Measurements from ENCODE around the gene DRGX.

DNA sequence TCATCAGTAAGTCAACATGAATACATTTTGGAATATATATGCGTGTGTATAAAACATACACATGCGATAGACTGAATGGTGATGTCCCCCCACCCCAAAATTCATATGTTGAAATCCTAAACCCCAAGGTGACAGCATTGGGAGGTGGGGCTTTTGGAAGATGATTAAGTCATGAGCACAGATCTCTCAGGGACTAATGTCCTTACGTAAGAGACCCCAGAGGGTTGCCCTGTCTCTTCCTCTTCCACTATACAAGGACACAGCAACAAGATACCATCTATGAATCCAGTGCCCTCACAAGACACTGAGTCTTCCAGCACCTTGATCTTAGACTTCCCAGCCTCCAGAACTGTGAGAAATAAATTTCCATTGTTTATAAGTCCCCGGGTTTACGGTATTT is 22.5 kb downstream of the DRGX start:
- TF ChIP-seq, protein P1, sequence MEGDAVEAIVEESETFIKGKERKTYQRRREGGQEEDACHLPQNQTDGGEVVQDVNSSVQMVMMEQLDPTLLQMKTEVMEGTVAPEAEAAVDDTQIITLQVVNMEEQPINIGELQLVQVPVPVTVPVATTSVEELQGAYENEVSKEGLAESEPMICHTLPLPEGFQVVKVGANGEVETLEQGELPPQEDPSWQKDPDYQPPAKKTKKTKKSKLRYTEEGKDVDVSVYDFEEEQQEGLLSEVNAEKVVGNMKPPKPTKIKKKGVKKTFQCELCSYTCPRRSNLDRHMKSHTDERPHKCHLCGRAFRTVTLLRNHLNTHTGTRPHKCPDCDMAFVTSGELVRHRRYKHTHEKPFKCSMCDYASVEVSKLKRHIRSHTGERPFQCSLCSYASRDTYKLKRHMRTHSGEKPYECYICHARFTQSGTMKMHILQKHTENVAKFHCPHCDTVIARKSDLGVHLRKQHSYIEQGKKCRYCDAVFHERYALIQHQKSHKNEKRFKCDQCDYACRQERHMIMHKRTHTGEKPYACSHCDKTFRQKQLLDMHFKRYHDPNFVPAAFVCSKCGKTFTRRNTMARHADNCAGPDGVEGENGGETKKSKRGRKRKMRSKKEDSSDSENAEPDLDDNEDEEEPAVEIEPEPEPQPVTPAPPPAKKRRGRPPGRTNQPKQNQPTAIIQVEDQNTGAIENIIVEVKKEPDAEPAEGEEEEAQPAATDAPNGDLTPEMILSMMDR (IDR thresholded peaks at IDR 0.05) = no peak
- TF ChIP-seq POLR2A (IDR thresholded peaks at IDR 0.05) = no peak
- TF ChIP-seq EP300 (IDR thresholded peaks at IDR 0.05) = no peak
